Memory B cell (primary cell): ENCODE data around the gene DNAH17.

ENCODE experiments used
- ATAC-seq: fragments of 150-1000 bp; cut with Tn5 transposase; 2 replicates; pipeline ENCODE4 v1.10.0; 2021; ENCODE audit warnings: low read depth, mild to moderate bottlenecking, moderate library complexity
- DNase-seq, 2 donors: peaks; one replicate each; pipeline ENCODE4 v3.0.0; 2022; ENCODE audit warnings: low spot score in 2 of 2
- H3K27ac Mint-ChIP-seq: one replicate; pipeline ENCODE4 v1.8.0; 2022; ENCODE audit warnings: mild to moderate bottlenecking, moderate library complexity, mixed read lengths
- H3K27me3 Mint-ChIP-seq: one replicate; pipeline ENCODE4 v1.8.0; 2022; ENCODE audit warnings: mixed read lengths
- H3K36me3 Mint-ChIP-seq: one replicate; pipeline ENCODE4 v1.8.0; 2022; ENCODE audit warnings: mild to moderate bottlenecking, mixed read lengths
- H3K4me1 Mint-ChIP-seq: one replicate; pipeline ENCODE4 v1.8.0; 2022; ENCODE audit warnings: mixed read lengths
- H3K4me3 Mint-ChIP-seq: one replicate; pipeline ENCODE4 v1.8.0; 2022; ENCODE audit warnings: mild to moderate bottlenecking, moderate library complexity, mixed read lengths
- H3K9me3 Mint-ChIP-seq: one replicate; pipeline ENCODE4 v1.8.0; 2022; ENCODE audit warnings: mixed read lengths

Gene DNAH17

GRCh38 chr17:78438694-78439325 lies 138.4 kb downstream of the DNAH17 start:
- Mint-ChIP-seq H3K36me3 (peaks cover 3% of the 10 kb centered on the region), H3K27me3 (peaks cover 9% of the 10 kb centered on the region), H3K9me3 (peaks cover 2% of the 10 kb centered on the region), H3K4me3 (peak overlapping the region; percentile 22), H3K4me1 (peaks cover 12% of the 10 kb centered on the region), H3K27ac (peak overlapping the region; percentile 87)
- ATAC-seq (peak; percentile 45), DNase-seq (no peak)

- H3K27ac Mint-ChIP-seq: peak overlapping the region; percentile 87
- H3K4me3 Mint-ChIP-seq: no peak overlapping the region
- peaks cover 12% of the 10 kb centered on the region for H3K4me1 Mint-ChIP-seq
- H3K9me3 Mint-ChIP-seq: peaks cover 2% of the 10 kb centered on the region
- peak; percentile 51 for ATAC-seq
- no peak for DNase-seq
- H3K36me3 Mint-ChIP-seq: peaks cover 3% of the 10 kb centered on the region
- H3K27me3 Mint-ChIP-seq: peaks cover 9% of the 10 kb centered on the region
Measured at GRCh38 chr17:78438271-78438691, 138.9 kb downstream of the DNAH17 start.

GRCh38 chr17:78437508-78438169 lies 139.6 kb downstream of the DNAH17 start:
- no peak overlapping the region for H3K4me3 Mint-ChIP-seq
- DNase-seq (no peak), ATAC-seq (no peak)
- H3K27ac Mint-ChIP-seq: peak overlapping the region; percentile 87
- peaks cover 3% of the 10 kb centered on the region for H3K36me3 Mint-ChIP-seq
- peaks cover 12% of the 10 kb centered on the region for H3K4me1 Mint-ChIP-seq
- peaks cover 2% of the 10 kb centered on the region for H3K9me3 Mint-ChIP-seq
- peaks cover 9% of the 10 kb centered on the region for H3K27me3 Mint-ChIP-seq

- DNase-seq (no peak), ATAC-seq (no peak)
- H3K27me3 Mint-ChIP-seq: peaks cover 7% of the 10 kb centered on the region
- H3K27ac Mint-ChIP-seq: no peak overlapping the region
- H3K9me3 Mint-ChIP-seq: peaks cover 2% of the 10 kb centered on the region
- H3K4me1 Mint-ChIP-seq: peaks cover 9% of the 10 kb centered on the region
- H3K36me3 Mint-ChIP-seq: peaks cover 3% of the 10 kb centered on the region
- no peak overlapping the region for H3K4me3 Mint-ChIP-seq
Measured at GRCh38 chr17:78435330-78436005, 141.7 kb downstream of the DNAH17 start.

GRCh38 chr17:78434455-78435329 lies 142.5 kb downstream of the DNAH17 start:
- Mint-ChIP-seq H3K27ac (no peak overlapping the region), H3K27me3 (peaks cover 7% of the 10 kb centered on the region), H3K4me3 (no peak overlapping the region)

GRCh38 chr17:78433780-78434335 lies 143.3 kb downstream of the DNAH17 start:
- Mint-ChIP-seq H3K27ac (no peak overlapping the region), H3K4me1 (peaks cover 9% of the 10 kb centered on the region), H3K27me3 (peaks cover 7% of the 10 kb centered on the region), H3K4me3 (no peak overlapping the region), H3K36me3 (peaks cover 11% of the 10 kb centered on the region), H3K9me3 (peaks cover 2% of the 10 kb centered on the region)
- no peak for DNase-seq
- no peak for ATAC-seq

More at GRCh38 chr17:78434455-78435329, 142.5 kb downstream of the DNAH17 start:
- H3K36me3 Mint-ChIP-seq: peaks cover 5% of the 10 kb centered on the region
- ATAC-seq (no peak), DNase-seq (no peak)
- peaks cover 2% of the 10 kb centered on the region for H3K9me3 Mint-ChIP-seq
- peaks cover 9% of the 10 kb centered on the region for H3K4me1 Mint-ChIP-seq

GRCh38 chr17:78433013-78433727 lies 144.0 kb downstream of the DNAH17 start:
- H3K27me3 Mint-ChIP-seq: peaks cover 6% of the 10 kb centered on the region
- peaks cover 2% of the 10 kb centered on the region for H3K9me3 Mint-ChIP-seq
- no peak overlapping the region for H3K4me3 Mint-ChIP-seq
- H3K27ac Mint-ChIP-seq: no peak overlapping the region
- DNase-seq (no peak), ATAC-seq (no peak)
- peaks cover 8% of the 10 kb centered on the region for H3K4me1 Mint-ChIP-seq
- peaks cover 11% of the 10 kb centered on the region for H3K36me3 Mint-ChIP-seq

GRCh38 chr17:78432226-78433012 lies 144.8 kb downstream of the DNAH17 start:
- DNase-seq (no peak), ATAC-seq (no peak)
- Mint-ChIP-seq H3K27ac (no peak overlapping the region), H3K9me3 (no peaks in the 10 kb centered on the region), H3K27me3 (peaks cover 3% of the 10 kb centered on the region), H3K4me3 (no peak overlapping the region), H3K4me1 (peaks cover 4% of the 10 kb centered on the region), H3K36me3 (peaks cover 9% of the 10 kb centered on the region)

GRCh38 chr17:78431692-78431958 lies 145.6 kb downstream of the DNAH17 start:
- Mint-ChIP-seq H3K27ac (no peak overlapping the region), H3K4me3 (no peak overlapping the region), H3K36me3 (peaks cover 13% of the 10 kb centered on the region), H3K27me3 (peaks cover under 1% of the 10 kb centered on the region), H3K4me1 (peaks cover under 1% of the 10 kb centered on the region), H3K9me3 (no peaks in the 10 kb centered on the region)
- ATAC-seq (no peak), DNase-seq (no peak)

GRCh38 chr17:78430892-78431691 lies 146.1 kb downstream of the DNAH17 start:
- Mint-ChIP-seq H3K4me3 (no peak overlapping the region), H3K36me3 (peaks cover 13% of the 10 kb centered on the region), H3K9me3 (no peaks in the 10 kb centered on the region), H3K27ac (no peak overlapping the region), H3K27me3 (no peaks in the 10 kb centered on the region), H3K4me1 (no peaks in the 10 kb centered on the region)
- DNase-seq (no peak), ATAC-seq (no peak)

GRCh38 chr17:78429618-78429995 lies 147.6 kb downstream of the DNAH17 start:
- DNase-seq (no peak), ATAC-seq (no peak)
- Mint-ChIP-seq H3K27me3 (no peaks in the 10 kb centered on the region), H3K9me3 (no peaks in the 10 kb centered on the region), H3K27ac (no peak overlapping the region), H3K4me1 (no peaks in the 10 kb centered on the region), H3K36me3 (peaks cover 18% of the 10 kb centered on the region), H3K4me3 (no peak overlapping the region)
